ENCODE measurements around the gene AGXT. TPM values are rescaled to one million over a fixed set of nuclear protein-coding genes. Genes with fewer than 3 reads are reported as not detected.

Gene AGXT
- total RNA-seq, 1 donor from 2014 or later, result not detected

DNA sequence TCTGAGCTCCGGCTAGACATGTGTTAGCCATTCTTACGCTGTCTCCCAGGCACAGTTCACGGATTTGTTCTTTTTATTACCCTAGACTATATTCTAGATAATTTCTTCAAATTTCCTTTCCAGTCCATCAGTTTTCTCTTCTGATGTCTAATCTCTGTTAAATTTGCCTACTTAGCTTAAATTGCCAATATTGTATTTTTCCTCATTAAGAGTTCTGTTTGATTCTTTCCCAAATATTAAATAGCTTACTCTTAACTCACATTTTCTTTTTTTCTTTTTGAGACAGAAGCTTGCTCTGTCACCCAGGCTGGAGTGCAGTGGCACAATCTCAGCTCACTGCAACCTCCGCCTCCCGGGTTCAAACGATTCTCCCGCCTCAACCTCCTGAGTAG, 58.8 kb downstream of the AGXT start:
- DNase-seq (ENCODE audit: low read depth in 2 of 2), result no peak

DNA sequence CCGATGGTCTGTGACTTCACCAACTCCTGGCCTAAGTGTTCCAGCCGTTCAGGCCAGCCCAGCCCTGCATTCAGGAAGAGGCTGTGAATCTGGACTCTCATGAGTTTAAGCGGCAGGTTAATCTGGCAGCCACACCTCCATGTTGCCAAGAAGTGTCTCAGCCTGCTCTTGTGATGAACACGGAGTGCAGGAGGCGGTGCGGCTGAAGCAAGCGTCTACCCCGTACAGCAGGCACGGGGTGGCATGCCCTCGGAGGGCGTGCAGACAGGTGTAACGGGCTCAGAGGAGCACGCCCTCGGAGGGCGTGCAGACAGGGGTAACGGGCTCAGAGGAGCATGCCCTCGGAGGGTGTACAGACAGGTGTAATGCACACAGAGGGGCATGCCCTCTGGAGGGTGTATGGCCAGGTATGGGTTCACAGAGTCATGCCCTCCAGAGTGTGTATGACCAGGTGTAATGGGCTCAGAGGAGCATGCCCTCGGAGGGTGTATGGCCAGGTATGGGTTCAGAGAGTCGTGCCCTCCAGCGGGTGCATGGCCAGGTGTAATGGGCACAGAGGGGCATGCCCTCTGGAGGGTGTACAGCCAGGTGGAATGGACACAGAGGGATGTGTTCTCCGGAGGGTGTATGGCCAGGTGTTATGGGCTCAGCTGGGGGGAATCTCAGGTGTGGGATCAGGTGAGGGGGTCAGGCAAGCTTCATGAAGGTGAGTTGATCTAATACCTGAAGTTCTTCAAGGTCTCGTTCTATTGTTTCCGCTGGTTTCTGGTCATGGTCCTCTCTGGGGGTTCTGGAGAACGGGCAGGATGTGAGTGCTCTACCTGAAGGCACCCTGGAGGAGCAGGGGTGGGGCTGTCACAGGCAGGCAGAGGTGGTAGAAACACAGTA, 60.1 kb downstream of the AGXT start:
- DNase-seq (ENCODE audit: low read depth in 2 of 2), result no peak

DNA sequence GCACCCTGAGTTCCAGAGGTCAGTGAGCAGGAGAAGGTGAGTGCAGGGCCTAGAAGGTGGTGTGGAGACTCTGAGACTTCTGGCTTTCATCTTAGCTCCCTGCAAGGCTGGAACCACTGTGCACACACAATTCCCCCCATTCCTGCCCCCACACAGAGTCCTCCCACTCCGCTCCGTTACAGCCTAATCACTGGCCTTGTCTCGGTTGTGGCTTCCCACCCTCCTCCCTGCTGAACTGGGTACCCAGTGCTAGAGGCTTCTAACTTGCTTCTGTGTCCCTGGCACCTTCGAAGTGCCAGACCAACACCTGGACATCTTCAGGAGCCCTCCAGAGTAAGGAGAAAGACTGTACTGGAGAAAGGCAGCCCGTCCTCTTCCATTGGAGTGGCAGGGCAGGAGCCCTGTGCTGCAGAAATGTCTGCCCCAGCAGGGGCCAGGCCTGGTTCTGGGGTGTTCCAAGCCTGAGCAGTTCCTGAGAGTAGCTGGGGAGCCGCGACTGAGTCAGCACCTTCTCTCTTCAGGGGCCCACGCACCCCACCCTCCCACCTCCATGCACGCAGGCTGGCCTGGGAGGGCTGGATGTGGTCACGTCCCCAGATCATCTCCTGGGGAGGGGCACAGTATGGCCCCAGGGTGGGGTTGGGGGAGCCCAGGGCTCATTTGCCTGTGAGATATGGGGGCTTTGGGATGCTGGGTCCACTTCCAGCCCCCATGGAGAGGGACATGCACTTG, 60.9 kb downstream of the AGXT start:
- DNase-seq (ENCODE audit: low read depth in 2 of 2), result no peak

Other genes starting within 250 kb of the AGXT start
- gene GPR35, start 243.3 kb upstream of the AGXT start, total RNA-seq, result 0.40 TPM in 1 of 2 replicates, not detected in the other
- gene AQP12B, start 185.9 kb upstream of the AGXT start, total RNA-seq, result not detected in 2 replicates
- gene AQP12A, start 177.0 kb upstream of the AGXT start, total RNA-seq, result not detected in 2 replicates
- gene KIF1A, start 48.6 kb upstream of the AGXT start, total RNA-seq, result under 0.01 and 0.20 TPM in 2 replicates
- not detected in 2 replicates for gene MAB21L4, start 27.3 kb downstream of the AGXT start, total RNA-seq
- not detected in 2 replicates for gene CROCC2, start 37.5 kb downstream of the AGXT start, total RNA-seq
- 8.3 and 17.9 TPM in 2 replicates for gene SNED1, start 129.8 kb downstream of the AGXT start, total RNA-seq
- gene MTERF4, start 233.5 kb downstream of the AGXT start, total RNA-seq, result 19.8 and 34.1 TPM in 2 replicates

All from lung microvascular endothelial cell (primary cell).